ENCODE results near the gene MUC4. TPM values are rescaled to one million over a fixed set of nuclear protein-coding genes. Genes with fewer than 3 reads are reported as not detected.
"Not testable (repeated sequence)": the region's sequence is repeated elsewhere in the genome, so short reads cannot be mapped to it uniquely, and the experiment has no call there.

Gene MUC4
- total RNA-seq, 1 donor from 2014 or later, result not detected

GRCh38 chr3:195722139-195722995 lies 89.4 kb downstream of the MUC4 start:
- DNase-seq (ENCODE audit: low spot score), result not testable (repeated sequence)

- not testable (repeated sequence) for DNase-seq (ENCODE audit: low spot score)
Measured at GRCh38 chr3:195720831-195721506, 90.8 kb downstream of the MUC4 start, which contains the start of gene MUC20. Gene MUC20 (plus strand): TSS chr3:195720978. CDS start chr3:195721008, 30 bp downstream.

- not testable (repeated sequence) for DNase-seq (ENCODE audit: low spot score)
Measured at GRCh38 chr3:195719514-195720254, 92.0 kb downstream of the MUC4 start.

- no peak for DNase-seq (ENCODE audit: low spot score)
Measured at GRCh38 chr3:195718477-195718984, 93.2 kb downstream of the MUC4 start.

GRCh38 chr3:195717852-195718476 lies 93.8 kb downstream of the MUC4 start:
- DNase-seq (ENCODE audit: low spot score), result no peak

GRCh38 chr3:195717416-195717815 lies 94.3 kb downstream of the MUC4 start:
- no peak for DNase-seq (ENCODE audit: low spot score)

- no peak for DNase-seq (ENCODE audit: low spot score)
Measured at GRCh38 chr3:195715583-195716266, 96.0 kb downstream of the MUC4 start.

- no peak for DNase-seq (ENCODE audit: low spot score)
Measured at GRCh38 chr3:195715134-195715533, 96.6 kb downstream of the MUC4 start.

GRCh38 chr3:195714380-195715011 lies 97.2 kb downstream of the MUC4 start:
- DNase-seq (ENCODE audit: low spot score), result no peak

- not testable (repeated sequence) for DNase-seq (ENCODE audit: low spot score)
Measured at GRCh38 chr3:195713150-195713549, 98.6 kb downstream of the MUC4 start.

GRCh38 chr3:195712535-195712910 lies 99.2 kb downstream of the MUC4 start:
- not testable (repeated sequence) for DNase-seq (ENCODE audit: low spot score)

GRCh38 chr3:195711813-195712534 lies 99.8 kb downstream of the MUC4 start:
- DNase-seq (ENCODE audit: low spot score), result no peak

- DNase-seq (ENCODE audit: low spot score), result not testable (repeated sequence)
Measured at GRCh38 chr3:195711091-195711812, 100.5 kb downstream of the MUC4 start.

GRCh38 chr3:195710126-195710905 lies 101.4 kb downstream of the MUC4 start:
- not testable (repeated sequence) for DNase-seq (ENCODE audit: low spot score)

- DNase-seq (ENCODE audit: low spot score), result no peak
Measured at GRCh38 chr3:195709676-195710085, 102.0 kb downstream of the MUC4 start.

GRCh38 chr3:195708626-195709481 lies 102.9 kb downstream of the MUC4 start:
- no peak for DNase-seq (ENCODE audit: low spot score)

- no peak for DNase-seq (ENCODE audit: low spot score)
Measured at GRCh38 chr3:195708061-195708460, 103.7 kb downstream of the MUC4 start.
